Kidney tubule cell (primary cell): ENCODE data around the gene RC3H2.

Source experiments
- DNase-seq: peaks from one replicate; pipeline ENCODE4 v3.0.0-alpha.2; 2018; ENCODE audit warnings: low spot score

RC3H2 gene, protein sequence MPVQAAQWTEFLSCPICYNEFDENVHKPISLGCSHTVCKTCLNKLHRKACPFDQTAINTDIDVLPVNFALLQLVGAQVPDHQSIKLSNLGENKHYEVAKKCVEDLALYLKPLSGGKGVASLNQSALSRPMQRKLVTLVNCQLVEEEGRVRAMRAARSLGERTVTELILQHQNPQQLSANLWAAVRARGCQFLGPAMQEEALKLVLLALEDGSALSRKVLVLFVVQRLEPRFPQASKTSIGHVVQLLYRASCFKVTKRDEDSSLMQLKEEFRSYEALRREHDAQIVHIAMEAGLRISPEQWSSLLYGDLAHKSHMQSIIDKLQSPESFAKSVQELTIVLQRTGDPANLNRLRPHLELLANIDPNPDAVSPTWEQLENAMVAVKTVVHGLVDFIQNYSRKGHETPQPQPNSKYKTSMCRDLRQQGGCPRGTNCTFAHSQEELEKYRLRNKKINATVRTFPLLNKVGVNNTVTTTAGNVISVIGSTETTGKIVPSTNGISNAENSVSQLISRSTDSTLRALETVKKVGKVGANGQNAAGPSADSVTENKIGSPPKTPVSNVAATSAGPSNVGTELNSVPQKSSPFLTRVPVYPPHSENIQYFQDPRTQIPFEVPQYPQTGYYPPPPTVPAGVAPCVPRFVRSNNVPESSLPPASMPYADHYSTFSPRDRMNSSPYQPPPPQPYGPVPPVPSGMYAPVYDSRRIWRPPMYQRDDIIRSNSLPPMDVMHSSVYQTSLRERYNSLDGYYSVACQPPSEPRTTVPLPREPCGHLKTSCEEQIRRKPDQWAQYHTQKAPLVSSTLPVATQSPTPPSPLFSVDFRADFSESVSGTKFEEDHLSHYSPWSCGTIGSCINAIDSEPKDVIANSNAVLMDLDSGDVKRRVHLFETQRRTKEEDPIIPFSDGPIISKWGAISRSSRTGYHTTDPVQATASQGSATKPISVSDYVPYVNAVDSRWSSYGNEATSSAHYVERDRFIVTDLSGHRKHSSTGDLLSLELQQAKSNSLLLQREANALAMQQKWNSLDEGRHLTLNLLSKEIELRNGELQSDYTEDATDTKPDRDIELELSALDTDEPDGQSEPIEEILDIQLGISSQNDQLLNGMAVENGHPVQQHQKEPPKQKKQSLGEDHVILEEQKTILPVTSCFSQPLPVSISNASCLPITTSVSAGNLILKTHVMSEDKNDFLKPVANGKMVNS

DNA sequence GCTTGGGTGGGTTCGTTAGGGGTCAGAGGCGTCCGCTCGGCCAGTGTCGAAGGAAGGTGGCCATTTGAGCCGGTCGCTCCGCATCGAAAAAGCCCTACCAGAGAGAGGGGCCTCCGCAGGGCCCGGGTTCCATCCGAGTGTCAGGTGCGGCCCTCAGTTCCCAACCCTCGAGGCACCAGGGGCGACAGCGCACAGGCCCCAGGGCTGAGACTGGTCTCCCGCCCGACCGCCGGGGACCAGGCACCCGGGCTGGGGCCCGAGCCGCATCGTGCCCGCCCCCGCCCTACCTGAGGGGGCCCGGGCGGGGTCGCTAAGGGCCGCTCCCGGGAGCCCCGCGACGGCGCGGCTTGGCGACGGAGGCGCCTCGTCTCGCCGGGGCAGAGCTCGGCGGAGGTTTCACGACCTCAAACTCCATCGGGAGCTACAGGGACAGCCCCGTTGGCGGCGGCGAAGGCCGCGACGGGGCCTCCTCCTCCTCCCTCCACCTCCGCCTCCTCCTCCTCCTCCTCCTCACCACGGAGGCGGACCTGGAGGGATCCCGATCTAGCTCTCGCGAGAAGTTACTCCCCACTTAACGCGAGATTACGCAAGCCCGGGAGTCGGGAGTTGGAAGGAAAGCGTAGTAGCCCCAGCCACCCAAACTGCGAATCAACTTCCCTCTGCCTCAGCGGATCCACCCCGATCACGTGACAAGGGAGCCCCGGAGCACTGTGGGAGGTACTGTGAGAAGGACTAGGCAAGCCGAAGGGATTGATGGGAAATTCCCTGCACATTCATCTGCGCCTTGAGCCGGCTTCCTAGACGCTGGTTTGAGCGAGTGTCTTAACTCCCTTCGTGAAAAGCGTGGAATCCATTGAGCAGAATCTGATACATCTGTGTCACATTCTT lies at the start of gene RC3H2:
TSS of gene RC3H2 (minus strand) at position 537 of the 888 bp plus-strand sequence. CDS start 7,850 bp downstream, outside the sequence.
- DNase-seq: peak; percentile 100

DNA sequence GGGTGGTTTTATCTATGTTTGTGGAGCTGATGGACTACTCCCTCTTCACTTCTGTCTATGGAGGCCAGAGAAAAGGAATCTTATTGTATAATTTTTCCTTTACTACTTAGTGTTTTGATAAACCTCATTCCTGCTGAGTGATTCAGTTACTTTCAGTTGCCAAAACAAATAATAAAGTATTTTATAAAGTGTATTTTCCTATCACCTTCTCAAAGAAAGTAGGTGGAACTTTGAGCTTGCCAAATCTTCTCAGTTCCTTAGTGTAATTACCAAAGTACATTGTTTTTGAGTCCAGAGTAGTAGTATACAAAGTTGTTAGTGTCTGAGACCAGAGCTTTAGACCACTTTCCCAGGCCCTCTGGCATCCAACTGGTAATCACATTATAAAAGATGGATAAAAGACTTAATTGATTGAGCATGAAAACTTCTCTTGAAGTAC lies 49.1 kb upstream of the RC3H2 start:
- peak; percentile 27 for DNase-seq

- DNase-seq: no peak
Observed at GRCh38 chr9:122951056-122951455, 45.9 kb upstream of the RC3H2 start.

GRCh38 chr9:122950263-122950662 lies 45.1 kb upstream of the RC3H2 start:
- DNase-seq: no peak

DNA sequence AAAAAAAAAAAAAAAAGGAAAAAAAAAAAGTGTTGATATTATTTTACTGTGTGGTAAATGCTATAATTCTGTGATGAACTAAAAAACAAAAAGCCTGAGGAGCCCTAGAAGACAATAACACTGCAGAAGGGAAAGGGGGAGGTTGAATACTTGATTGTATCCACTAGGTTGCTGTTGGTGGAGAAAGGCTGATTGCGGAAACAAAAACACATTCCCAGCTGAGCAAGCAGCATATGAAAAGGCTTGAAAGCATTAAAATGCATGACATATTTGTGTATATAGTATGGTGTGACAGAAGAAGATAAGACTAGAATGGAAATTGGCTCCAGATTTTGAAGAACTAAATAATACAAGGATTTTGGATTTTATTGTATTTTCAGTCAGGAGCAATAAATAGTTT lies 44.5 kb upstream of the RC3H2 start:
- DNase-seq: no peak

DNA sequence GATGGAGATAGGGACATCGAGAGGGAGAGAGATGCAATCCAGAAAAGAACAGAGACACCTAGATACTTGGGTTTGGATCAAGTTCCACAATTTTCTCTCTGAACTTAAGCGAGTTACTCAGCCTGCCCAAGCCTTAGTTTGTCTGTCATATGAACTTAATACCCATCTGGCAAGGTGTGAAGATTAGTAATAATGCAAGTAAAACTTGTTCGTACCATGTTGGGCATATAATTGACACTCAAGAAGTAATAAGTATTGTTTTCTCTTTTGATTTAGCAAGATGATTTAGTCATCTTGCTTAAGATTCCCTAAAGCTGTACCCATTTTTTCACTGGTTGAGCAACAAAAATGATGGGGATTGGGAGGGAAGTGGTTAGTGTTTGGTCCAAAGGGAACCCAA lies 43.2 kb upstream of the RC3H2 start:
- no peak for DNase-seq

- DNase-seq: no peak
Observed at GRCh38 chr9:122946461-122947005, 41.4 kb upstream of the RC3H2 start.

DNA sequence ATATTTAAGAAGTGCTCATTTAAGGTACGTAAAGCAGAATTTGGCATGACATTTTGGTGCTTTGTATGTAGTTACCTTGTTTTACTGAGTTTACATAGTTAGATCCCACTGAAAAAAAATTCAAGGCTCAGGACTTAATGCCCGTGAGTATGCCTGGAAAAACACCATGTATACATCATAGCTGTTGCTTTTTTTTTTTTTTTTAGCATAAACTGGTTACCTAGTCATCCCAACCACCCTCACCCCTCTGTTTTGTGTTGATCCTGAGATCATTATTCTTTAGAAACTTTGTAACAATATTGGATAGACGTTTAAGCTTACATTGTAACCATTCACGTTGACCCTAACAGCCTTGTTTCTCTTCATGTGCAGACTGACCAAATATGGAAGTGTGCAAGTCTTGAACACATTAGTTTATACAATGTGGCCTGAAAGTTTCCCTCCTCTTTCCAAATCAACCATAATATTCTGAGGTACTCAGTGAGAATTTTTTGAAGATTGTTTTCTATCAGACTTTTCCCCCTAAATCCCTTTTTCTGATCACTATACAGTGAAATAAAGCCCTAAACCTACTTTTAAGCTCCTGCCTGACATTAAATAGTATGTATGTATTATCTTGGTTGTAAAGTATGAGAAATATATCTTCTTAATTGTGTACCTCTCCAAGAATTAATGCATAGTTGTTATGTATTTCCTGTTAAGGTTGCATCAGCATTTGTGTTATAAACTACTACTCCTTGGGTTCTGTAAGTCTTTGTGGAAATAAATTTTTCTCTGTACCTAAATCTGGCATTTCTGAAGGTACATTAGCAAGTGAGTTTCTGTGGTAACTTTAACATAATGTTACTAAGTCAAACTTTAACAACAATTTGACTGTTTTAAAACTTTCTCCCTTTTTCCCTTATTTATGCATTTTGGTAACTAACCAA lies 40.1 kb upstream of the RC3H2 start:
- DNase-seq: no peak

- peak; percentile 47 for DNase-seq
Observed at GRCh38 chr9:122941582-122942234, 36.5 kb upstream of the RC3H2 start.

GRCh38 chr9:122940749-122941581 lies 35.8 kb upstream of the RC3H2 start, which contains the start of gene RABGAP1:
TSS of gene RABGAP1 (plus strand) at chr9:122941020. CDS start at chr9:122957060, 16,040 bp downstream.
- DNase-seq: peak; percentile 98

DNA sequence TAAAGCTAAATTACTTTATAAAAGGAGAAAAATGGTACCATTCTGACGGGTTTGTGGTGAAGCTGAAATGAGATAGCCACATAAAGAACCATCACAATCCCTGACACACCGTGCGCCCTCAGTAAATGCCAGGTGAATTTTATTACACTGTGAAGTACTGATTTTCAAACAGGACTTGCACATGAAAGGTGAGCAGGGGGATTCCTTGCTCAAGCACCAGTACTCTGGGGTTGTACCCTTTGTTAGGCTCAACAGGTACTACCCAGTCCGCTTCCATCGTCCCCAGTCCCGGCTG lies 35.2 kb upstream of the RC3H2 start:
- DNase-seq: no peak

DNA sequence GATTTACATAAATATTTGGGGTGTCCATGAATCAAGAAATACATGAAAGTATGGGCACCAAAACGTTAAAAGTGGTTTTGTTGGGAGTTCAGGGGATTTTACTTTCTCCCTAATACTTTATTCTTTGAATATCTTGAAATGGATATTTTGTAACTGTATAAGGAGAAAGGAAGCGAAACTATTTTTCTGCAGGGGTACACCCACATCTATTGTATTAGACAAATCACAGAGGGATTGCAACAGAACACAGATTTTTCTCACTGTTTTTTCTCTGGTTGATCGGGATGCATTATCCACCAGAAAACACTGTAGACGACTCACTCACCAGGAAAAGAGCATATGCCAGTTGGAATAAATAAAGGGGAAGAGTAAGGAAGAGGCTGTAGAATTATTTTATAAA lies 34.4 kb upstream of the RC3H2 start:
- DNase-seq: no peak

DNA sequence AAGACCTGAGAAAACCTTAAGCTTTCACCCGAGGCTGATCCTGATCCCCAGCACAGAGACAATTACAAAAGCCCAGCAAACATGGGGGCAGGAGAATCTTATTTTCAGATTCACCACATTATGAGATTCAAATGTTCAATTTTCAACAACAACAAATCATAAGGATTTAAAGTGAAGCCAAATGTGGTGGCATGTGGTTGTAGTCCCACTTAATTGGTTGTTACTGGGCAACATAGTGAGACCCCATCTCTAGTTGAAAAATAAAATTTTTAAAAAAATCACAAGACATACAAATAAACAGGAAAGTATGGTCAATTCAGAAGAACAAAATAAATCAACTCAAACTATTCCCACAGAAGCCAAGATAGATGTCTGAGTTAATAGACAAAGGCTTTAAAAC lies 31.7 kb upstream of the RC3H2 start:
- no peak for DNase-seq

- no peak for DNase-seq
Observed at GRCh38 chr9:122936464-122936863, 31.3 kb upstream of the RC3H2 start.

- peak; percentile 95 for DNase-seq
Observed at GRCh38 chr9:122931226-122932121, 26.3 kb upstream of the RC3H2 start, which contains the start of gene ZBTB26. TSS of gene ZBTB26 (minus strand) at chr9:122931512. CDS start at chr9:122919934, 11,578 bp downstream.

DNA sequence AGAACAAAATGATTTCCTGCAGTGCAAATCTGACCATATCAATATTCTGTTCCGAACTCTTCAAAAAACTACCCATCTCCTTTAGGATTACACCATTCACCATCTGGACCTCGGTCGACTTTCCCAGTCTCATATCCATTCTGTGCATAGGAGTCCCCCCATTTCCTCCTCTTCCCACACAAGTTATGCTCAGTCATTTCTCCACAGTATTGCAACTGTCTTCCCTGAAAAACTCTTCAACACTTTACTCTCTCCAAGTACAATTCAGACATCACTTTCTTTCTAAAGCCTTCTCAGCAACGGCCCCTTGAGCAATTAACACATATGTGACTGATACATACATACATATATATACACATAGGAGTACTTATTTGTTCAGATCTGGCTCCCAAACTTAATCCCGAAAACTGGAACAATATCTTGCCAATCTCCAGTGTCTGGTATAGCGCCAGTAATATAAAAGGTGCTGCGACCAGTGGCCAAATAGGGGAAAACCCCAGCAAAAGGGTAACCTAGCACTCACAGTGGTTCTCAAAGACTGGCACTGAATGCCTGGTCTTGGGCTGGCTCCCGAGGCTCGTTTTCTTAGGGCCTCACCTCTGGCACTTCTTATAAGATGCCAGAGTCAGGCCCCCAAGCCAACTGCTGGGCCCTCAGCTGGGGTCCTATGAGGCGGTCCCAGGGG lies 25.5 kb upstream of the RC3H2 start:
- no peak for DNase-seq
